Body of pancreas (tissue), 4 donors: Measurements from ENCODE around the gene NUP50. TPM values are rescaled to one million over a fixed set of nuclear protein-coding genes. Genes with fewer than 3 reads are reported as not detected.
A peak's percentile ranks its signal among the peaks of the same experiment; 100 is the strongest.

Experiments
- ATAC-seq: fragments of 150-250 bp; one replicate; pipeline ENCODE4 v1.9.1; 2016
- DNase-seq, 4 donors: peaks; one replicate each; pipeline ENCODE4 v3.0.0-alpha.2; 2019
- H3K27ac ChIP-seq, 4 donors: fragments of 200-600 bp; sonication (generic); 1 replicate in 3 of 4; 2 replicates in 1 of 4; pipeline versions ENCODE4 v1.5.1 to v1.6.1; 2016 to 2019; ENCODE audit warnings: mild to moderate bottlenecking in 1 of 4, mixed read lengths in 1 of 4, moderate library complexity in 1 of 4
- H3K27me3 ChIP-seq, 2 donors: fragments of 200-600 bp; sonication (generic); one replicate each; pipeline ENCODE4 v1.6.0; 2016; ENCODE audit warnings: mild to moderate bottlenecking in 1 of 2
- H3K36me3 ChIP-seq, 2 donors: fragments of 200-600 bp; sonication (generic); replicated peaks in 1 of 2; 2 replicates each; pipeline ENCODE4 v1.5.1; 2016; ENCODE audit warnings: low read depth in 2 of 2; ENCODE audit not compliant: insufficient read depth in 1 of 2
- H3K4me1 ChIP-seq: fragments of 200-600 bp; sonication (generic); one replicate; pipeline ENCODE4 v1.6.0; 2016
- H3K4me3 ChIP-seq, 2 donors: fragments of 200-600 bp; sonication (generic); 1 replicate in 1 of 2; 2 replicates in 1 of 2; pipeline ENCODE4 v1.5.1; 2016 to 2019
- H3K9me3 ChIP-seq, 3 donors: fragments of 200-600 bp; sonication (generic); 1 replicate in 2 of 3; 2 replicates in 1 of 3; pipeline ENCODE4 v1.5.1; 2016
- CTCF ChIP-seq, 7 experiments: fragments of 450-650 bp in 4 of 7; fragments of 200-600 bp in 3 of 7; sonication (generic) in 3 of 7; IDR thresholded peaks; one replicate each; pipeline ENCODE4 v1.5.1; 2016 to 2019; ENCODE audit warnings: antibody characterized with exemption in 7 of 7
- POLR2A ChIP-seq, 3 donors: fragments of 450-650 bp; IDR thresholded peaks; one replicate each; pipeline ENCODE4 v1.6.1; 2016; ENCODE audit warnings: antibody characterized with exemption in 3 of 3, mild to moderate bottlenecking in 2 of 3
- WGBS, 2 donors: methylation state at CpG; one replicate each; pipeline ENCODE4 v1.1.5; 2017; 5-methylcytosine and 5-hydroxymethylcytosine counted together
- intact Hi-C: fragments of 100-400 bp; cut with DNase I; formaldehyde crosslinking; loops from one replicate; pipeline ENCODE4 v1.15.1; 2023
- total RNA-seq, 2 donors: library from RNA; depleted of rRNA; stranded (reverse); fragments of >200 nt; gene quantifications; one replicate each; pipeline ENCODE4 v1.1.0, GENCODE V29; 2016

The NUP50 gene
- total RNA-seq, 2 donors from 2014 or later: 39.2 to 43.1 TPM

GRCh38 chr22:45216133-45217003 lies 52.6 kb downstream of the NUP50 start:
- 36 to 42% methylated on average over 13 to 22 of the region's 22 CpGs for WGBS, 2 donors
- Histone ChIP-seq H3K4me1 (peaks cover 11% of the 10 kb centered on the region), H3K36me3 (no peaks in the 10 kb centered on the region), H3K27me3 (no peaks in the 10 kb centered on the region), H3K9me3 (no peaks in the 10 kb centered on the region), H3K4me3 (no peak overlapping the region), H3K27ac (peak overlapping the region; percentile 42 to 65 (median 50))
- ATAC-seq (peak; percentile 79), DNase-seq (peak; percentile 63 to 79 (median 78))
- no peak for TF ChIP-seq POLR2A (IDR thresholded peaks at IDR 0.05)
- no peak for TF ChIP-seq CTCF (IDR thresholded peaks at IDR 0.05)
- intact Hi-C loops: no loop called here

GRCh38 chr22:45217345-45217744 lies 53.6 kb downstream of the NUP50 start:
- ATAC-seq: no peak
- 83 to 87% methylated on average over 6 of the region's 6 CpGs for WGBS, 2 donors
- Histone ChIP-seq H3K27ac (no peak overlapping the region), H3K36me3 (no peaks in the 10 kb centered on the region), H3K9me3 (no peaks in the 10 kb centered on the region), H3K4me3 (no peak overlapping the region), H3K27me3 (no peaks in the 10 kb centered on the region), H3K4me1 (peaks cover 11% of the 10 kb centered on the region)
- no peak for TF ChIP-seq CTCF (IDR thresholded peaks at IDR 0.05)
- intact Hi-C loops: no loop called here
- DNase-seq: no peak

GRCh38 chr22:45217806-45218205 lies 54.1 kb downstream of the NUP50 start:
- ATAC-seq (no peak), DNase-seq (no peak)
- no peak overlapping the region for H3K27ac ChIP-seq
- WGBS, 2 donors: 92 to 97% methylated on average over 11 to 14 of the region's 14 CpGs
- H3K27me3 ChIP-seq: no peaks in the 10 kb centered on the region
- no peaks in the 10 kb centered on the region for H3K36me3 ChIP-seq
- H3K9me3 ChIP-seq: no peaks in the 10 kb centered on the region
- intact Hi-C loops: no loop called here
- TF ChIP-seq POLR2A (IDR thresholded peaks at IDR 0.05): no peak
- no peak for TF ChIP-seq CTCF (IDR thresholded peaks at IDR 0.05)
- H3K4me1 ChIP-seq: peaks cover 11% of the 10 kb centered on the region
- H3K4me3 ChIP-seq: no peak overlapping the region

GRCh38 chr22:45218976-45219375 lies 55.3 kb downstream of the NUP50 start:
- no peak for ATAC-seq
- H3K36me3 ChIP-seq: no peaks in the 10 kb centered on the region
- 78 to 86% methylated on average over 9 of the region's 9 CpGs for WGBS, 2 donors

More at GRCh38 chr22:45218976-45219375, 55.3 kb downstream of the NUP50 start:
- H3K4me3 ChIP-seq: no peak overlapping the region
- no peak overlapping the region for H3K27ac ChIP-seq
- peaks cover 15% of the 10 kb centered on the region for H3K4me1 ChIP-seq
- H3K27me3 ChIP-seq: no peaks in the 10 kb centered on the region
- TF ChIP-seq CTCF (IDR thresholded peaks at IDR 0.05) (no peak), POLR2A (IDR thresholded peaks at IDR 0.05) (no peak)
- intact Hi-C loops: no loop called here
- no peaks in the 10 kb centered on the region for H3K9me3 ChIP-seq
- no peak for DNase-seq
